Medulla oblongata (tissue), 1 donor: ENCODE measurements around the gene SLC25A5.
"Not testable (repeated sequence)": the region's sequence is repeated elsewhere in the genome, so short reads cannot be mapped to it uniquely, and the experiment has no call there.

ENCODE experiments used
- DNase-seq: peaks from one replicate; pipeline ENCODE4 v3.0.0-alpha.2; 2015; ENCODE audit errors: extremely low spot score

The SLC25A5 gene

GRCh38 chrX:119477812-119478232 is 9.6 kb downstream of the SLC25A5 start:
- DNase-seq: no peak

- no peak for DNase-seq
Measured at GRCh38 chrX:119478504-119478903, 10.3 kb downstream of the SLC25A5 start.

- no peak for DNase-seq
Measured at GRCh38 chrX:119479845-119480244, 11.6 kb downstream of the SLC25A5 start.

DNA sequence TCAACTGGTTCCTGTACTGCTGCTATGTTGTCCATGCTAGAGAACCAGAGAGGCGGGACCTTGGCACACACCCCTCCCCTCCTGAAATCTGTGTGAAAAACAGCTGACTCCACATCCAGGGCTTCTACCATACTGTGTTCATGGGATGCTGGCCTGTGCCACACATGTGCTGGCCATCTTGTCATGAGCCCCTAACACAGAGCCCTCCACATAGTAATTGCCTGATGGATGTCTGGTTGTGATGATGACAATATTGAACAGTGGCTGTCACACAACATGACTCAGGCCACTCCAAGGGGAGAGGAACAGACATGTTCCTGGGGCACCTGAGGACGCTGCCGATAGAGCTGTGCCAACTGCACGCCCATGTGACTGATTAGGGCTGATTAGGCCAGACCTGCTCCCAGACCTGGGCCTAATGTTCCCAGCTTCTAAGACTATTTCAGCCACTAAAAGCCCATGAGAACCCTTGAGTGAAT is 13.1 kb downstream of the SLC25A5 start:
- no peak for DNase-seq

- DNase-seq: no peak
Measured at GRCh38 chrX:119482041-119482440, 13.8 kb downstream of the SLC25A5 start.

DNA sequence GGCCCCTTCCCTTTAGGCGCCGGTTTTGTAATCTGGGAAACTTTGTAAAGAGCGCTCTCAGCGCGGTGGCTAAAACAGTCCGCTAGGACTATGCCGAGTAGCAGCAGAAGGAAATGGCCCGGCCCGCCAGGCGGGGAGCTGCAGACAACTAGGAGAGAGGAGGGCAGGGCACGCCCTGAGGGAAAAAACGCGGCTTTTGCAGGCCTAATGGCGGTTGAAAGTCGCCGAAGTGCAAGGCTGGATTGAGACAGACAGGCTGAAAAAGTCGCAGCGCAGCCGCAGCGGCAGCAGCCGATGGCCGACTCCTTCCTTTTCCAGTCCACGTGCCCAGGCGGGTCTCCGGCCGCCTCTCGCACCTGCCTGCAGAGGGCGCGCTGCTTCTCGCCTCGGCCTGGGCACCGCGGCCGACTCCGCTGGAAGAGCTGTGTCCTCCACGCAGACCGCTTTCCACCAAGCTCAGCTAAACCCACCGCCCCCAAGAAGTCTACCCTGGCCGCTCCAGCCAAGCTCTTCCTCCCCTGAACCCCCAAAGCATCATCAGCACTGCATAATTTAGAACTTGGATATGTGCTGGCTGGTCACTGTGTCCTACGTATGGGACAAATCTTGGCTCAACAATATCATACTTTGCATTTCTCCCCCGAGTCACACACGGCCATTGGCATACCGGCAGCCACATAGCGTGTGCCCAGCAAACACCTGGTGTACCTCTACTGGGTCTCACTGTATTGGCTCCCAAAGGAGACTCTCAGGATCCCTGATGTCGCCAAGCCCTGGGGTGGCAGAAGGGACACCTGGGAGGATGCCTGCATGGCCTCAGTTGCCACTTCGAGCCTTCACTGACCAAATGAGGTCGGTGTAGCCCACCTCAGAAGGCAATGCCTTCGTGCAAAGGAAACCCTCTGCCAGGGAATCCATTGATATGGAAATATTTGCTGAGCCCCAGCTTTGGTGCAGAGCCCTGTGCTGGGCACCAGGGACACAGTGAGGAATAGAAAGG is 14.5 kb downstream of the SLC25A5 start:
- peak; percentile 51 for DNase-seq

DNA sequence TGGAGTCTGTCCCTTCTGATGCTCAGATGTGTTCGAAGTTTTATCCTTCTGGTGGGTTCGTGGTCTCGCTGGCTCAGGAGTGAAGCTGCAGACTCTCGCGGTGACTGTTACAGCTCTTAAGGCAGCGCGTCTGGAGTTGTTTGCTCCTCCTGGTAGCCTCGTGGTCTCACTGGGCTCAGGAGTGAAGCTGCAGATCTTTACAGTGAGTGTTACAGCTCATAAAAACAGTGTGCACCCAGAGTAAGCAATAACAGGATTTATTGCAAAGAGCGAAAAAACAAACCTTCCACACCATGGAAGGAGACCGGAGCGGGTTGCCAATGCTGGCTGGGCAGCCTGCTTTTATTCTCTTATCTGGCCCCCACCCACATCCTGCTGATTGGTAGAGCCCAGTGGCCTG is 18.5 kb downstream of the SLC25A5 start:
- DNase-seq: no peak

DNA sequence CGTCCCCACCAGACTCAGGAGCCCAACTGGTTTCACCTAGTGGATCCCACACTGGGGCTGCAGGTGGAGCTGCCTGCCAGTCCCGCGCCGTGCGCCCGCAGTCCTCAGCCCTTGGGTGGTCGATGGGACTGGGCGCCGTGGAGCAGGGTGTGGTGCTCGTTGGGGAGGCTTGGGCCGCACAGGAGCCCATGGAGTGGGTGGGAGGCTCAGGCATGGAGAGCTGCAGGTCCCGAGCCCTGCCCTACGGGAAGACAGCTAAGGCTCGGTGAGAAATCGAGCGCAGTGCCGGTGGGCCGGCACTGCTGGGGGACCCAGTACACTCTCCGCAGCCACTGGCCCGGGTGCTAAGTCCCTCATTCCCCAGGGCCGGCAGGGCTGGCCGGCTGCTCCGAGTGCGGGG is 19.5 kb downstream of the SLC25A5 start:
- not testable (repeated sequence) for DNase-seq

- peak; percentile 36 for DNase-seq
Measured at GRCh38 chrX:119488749-119489148, 20.5 kb downstream of the SLC25A5 start.

GRCh38 chrX:119489212-119490074 is 21.2 kb downstream of the SLC25A5 start:
- DNase-seq: no peak

GRCh38 chrX:119492463-119492862 is 24.2 kb downstream of the SLC25A5 start:
- no peak for DNase-seq

- not testable (repeated sequence) for DNase-seq
Measured at GRCh38 chrX:119493851-119494495, 25.7 kb downstream of the SLC25A5 start.

GRCh38 chrX:119495734-119496726 is 27.8 kb downstream of the SLC25A5 start:
- DNase-seq: no peak

DNA sequence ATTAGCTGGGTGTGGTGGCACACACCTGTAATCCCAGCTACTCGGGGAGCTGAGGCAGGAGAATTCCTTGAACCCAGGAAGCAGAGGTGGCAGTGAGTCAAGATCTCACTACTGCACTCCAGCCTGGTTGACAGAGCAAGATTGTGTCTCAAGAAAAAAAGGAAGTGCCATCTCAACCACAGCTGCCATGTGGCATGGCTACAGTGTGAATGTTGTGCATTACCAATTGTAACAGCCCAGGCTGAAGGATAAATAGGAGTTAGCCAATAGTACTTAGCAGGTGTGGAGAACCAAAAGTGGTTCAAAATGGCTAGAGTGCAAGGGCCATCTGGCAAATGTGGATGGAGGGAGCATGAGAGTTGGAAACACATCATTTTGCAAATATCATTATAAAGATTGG is 28.9 kb downstream of the SLC25A5 start:
- no peak for DNase-seq

DNA sequence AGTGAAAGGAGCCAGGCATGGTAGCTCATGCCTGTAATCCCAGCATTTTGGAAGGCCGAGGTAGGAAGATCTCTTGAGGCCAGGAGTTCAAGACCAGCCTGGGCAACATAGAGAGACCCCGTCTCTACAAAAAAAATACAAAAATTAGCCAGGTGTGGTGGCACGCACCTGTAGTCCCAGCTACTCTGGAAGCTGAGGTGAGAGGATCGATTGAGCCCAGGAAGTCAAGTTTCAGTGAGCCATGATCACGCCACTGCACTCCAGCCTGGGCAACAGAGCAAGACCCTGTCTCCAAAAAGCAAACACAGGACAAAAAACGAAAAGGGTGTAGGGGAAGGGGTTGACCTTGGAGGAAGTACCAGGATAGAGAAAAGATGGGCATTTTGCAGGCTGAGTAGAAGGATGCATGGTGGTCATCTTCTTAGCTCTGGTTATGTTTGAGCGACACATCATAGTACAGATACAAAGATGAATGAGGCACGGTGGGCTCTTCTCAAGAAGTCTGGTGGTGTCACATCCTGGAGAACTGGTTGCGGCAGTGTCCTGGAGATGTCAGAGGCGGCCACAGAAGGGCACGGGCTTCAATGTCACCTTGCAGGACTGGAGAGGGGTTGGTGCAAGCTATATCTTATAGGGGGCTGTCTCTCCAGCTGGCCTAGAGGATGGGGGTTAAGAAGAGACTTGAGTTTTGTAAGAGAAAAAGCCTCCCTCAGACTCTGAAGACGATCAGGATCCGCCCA is 32.0 kb downstream of the SLC25A5 start:
- no peak for DNase-seq

DNA sequence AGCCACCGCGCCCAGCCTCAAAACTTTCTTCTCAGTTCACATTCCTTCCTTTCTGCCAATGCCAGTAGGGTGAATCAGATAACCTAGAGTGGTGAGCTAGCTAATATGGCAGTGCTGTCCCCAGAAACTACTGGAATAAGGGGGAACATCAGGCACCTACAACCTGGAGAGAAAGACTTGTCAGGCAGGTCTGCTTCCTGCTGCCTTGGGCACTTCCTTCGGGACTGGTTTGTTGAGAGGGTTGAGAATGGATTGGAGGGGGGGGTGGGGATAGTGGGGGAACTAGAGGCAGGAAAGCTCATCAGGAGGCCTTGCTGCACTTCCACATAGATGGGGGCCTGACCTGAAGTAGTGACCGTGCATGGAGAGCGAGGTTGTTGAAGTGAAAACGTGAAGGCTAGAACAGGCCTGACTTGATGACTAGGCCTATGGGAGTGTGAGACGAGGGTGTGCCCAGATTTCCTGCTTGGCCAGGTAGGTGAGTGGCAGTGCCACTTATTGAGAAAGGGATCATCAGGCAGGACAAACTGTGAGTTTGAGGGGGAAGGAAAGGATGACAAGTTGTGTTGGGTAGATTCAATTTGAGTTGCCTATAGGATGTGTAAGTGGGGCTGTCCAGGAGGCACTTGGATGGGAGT is 33.4 kb downstream of the SLC25A5 start:
- no peak for DNase-seq

GRCh38 chrX:119502727-119503483 is 34.7 kb downstream of the SLC25A5 start:
- DNase-seq: peak; percentile 4

GRCh38 chrX:119503484-119503861 is 35.2 kb downstream of the SLC25A5 start:
- DNase-seq: peak; percentile 21

DNA sequence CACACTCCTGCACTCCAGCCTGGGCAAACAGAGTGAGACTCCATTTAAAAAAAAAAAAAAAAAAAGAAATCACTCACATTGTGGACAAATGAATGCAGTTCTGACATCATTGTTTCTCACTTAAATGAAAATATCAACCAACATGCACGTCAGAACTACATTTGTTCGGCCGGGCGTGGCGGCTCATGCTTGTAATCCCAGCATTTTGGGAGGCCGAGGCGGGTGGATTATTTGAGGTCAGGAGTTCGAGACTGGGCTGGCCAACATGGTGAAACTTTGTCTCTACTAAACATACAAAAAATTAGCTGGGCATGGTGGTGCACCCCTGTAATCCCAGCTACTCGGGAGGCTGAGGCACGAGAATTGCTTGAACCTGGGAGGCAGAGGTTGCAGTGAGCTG is 36.9 kb downstream of the SLC25A5 start:
- not testable (repeated sequence) for DNase-seq
